Fibroblast of lung (primary cell): ENCODE results near the gene LRRC10B.

Experiments used
- EZH2 ChIP-seq: IDR thresholded peaks from 2 replicates; pipeline ENCODE4 v1.5.1; 2012; ENCODE audit warnings: low read length, control low read depth, mild to moderate bottlenecking; ENCODE audit errors: missing control alignments
- TF ChIP-seq, protein P1 (sequence below), 2 donors: IDR thresholded peaks in 1 of 2; conservative IDR thresholded peaks in 1 of 2; 1 replicate in 1 of 2; 2 replicates in 1 of 2; pipeline ENCODE4 v1.5.1; 2011 to 2012; ENCODE audit warnings: low read length in 2 of 2, control low read depth in 1 of 2, inconsistent platforms in 1 of 2, low read depth in 1 of 2, mild to moderate bottlenecking in 1 of 2

DNA sequence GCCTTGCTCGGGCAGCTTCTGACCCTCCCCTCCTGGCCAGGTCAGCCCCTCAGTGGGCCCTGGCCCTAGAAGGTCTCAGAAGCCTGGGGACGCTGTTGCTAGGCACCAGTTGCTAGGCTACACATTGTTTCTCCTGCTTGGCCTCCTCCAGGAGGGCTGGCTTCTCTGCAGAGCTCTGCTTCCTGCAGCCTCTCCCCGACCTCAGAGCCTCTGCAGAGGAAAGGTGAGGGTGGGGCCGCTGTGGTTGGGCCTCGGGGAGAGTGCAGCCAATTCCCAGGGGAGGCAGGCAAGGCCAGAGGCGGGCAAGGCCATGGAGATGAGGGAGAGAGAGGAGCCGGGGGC lies 27.6 kb upstream of the LRRC10B start:
- TF ChIP-seq, protein P1, sequence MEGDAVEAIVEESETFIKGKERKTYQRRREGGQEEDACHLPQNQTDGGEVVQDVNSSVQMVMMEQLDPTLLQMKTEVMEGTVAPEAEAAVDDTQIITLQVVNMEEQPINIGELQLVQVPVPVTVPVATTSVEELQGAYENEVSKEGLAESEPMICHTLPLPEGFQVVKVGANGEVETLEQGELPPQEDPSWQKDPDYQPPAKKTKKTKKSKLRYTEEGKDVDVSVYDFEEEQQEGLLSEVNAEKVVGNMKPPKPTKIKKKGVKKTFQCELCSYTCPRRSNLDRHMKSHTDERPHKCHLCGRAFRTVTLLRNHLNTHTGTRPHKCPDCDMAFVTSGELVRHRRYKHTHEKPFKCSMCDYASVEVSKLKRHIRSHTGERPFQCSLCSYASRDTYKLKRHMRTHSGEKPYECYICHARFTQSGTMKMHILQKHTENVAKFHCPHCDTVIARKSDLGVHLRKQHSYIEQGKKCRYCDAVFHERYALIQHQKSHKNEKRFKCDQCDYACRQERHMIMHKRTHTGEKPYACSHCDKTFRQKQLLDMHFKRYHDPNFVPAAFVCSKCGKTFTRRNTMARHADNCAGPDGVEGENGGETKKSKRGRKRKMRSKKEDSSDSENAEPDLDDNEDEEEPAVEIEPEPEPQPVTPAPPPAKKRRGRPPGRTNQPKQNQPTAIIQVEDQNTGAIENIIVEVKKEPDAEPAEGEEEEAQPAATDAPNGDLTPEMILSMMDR (conservative IDR thresholded peaks at IDR 0.05 in 1 of 2, IDR thresholded peaks at IDR 0.05 in 1 of 2; ENCODE audit: low read depth in 1 of 2, low read length in 2 of 2): no peak
- TF ChIP-seq EZH2: no peak
